ENCODE results near the gene AGFG1.

DNA sequence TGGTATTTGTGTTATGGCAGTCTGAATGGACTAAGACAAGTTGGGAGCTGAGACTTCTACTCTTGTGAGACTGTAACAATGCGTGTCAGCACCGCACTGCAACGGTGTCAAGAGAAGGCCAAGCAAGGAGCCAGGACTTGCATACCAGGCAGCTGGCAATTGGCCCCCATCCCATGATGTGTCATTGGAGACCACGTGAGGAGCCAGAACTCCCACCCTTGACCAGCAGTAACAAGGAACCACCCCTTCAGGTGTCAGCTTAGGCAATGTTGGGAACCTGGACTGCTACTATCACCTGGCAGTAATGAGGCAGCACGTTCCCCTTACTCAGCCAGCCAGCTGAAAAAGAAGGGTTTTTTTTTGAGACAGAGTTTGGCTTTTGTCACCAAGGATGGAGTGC is 32.7 kb upstream of the AGFG1 start:
- TF ChIP-seq, protein P1, sequence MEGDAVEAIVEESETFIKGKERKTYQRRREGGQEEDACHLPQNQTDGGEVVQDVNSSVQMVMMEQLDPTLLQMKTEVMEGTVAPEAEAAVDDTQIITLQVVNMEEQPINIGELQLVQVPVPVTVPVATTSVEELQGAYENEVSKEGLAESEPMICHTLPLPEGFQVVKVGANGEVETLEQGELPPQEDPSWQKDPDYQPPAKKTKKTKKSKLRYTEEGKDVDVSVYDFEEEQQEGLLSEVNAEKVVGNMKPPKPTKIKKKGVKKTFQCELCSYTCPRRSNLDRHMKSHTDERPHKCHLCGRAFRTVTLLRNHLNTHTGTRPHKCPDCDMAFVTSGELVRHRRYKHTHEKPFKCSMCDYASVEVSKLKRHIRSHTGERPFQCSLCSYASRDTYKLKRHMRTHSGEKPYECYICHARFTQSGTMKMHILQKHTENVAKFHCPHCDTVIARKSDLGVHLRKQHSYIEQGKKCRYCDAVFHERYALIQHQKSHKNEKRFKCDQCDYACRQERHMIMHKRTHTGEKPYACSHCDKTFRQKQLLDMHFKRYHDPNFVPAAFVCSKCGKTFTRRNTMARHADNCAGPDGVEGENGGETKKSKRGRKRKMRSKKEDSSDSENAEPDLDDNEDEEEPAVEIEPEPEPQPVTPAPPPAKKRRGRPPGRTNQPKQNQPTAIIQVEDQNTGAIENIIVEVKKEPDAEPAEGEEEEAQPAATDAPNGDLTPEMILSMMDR (IDR thresholded peaks at IDR 0.05), result no peak
- TF ChIP-seq POLR2A (IDR thresholded peaks at IDR 0.05), result no peak

Data from testis (tissue), 2 donors.